Measurements from ENCODE around the gene SNAP91. TPM values are rescaled to one million over a fixed set of nuclear protein-coding genes. Genes with fewer than 3 reads are reported as not detected.

SNAP91 gene
- total RNA-seq, 4 donors from 2014 or later: 3.0 to 9.4 (median 6.4) TPM

DNA sequence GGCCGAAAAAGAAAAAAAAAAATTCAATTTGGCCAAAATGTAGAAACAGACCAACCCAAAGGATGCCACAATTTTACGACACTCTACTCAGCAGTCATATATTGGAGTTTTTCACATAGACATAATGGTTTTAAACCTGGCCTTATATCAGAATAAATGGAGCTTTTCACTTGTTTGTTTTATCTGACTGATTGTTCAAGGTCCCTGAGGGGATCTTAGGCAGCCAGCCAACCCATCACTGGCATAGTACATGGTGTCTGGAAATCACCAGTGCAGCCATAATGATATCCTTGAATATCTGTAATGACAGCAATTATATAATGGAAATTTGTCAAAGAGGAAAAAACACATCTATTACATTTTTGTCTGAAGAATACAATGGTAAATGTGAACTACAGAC lies 99.7 kb downstream of the SNAP91 start:
- no peaks in the 10 kb centered on the region for H3K36me3 ChIP-seq
- ATAC-seq: no peak
- no peaks in the 10 kb centered on the region for H3K4me1 ChIP-seq
- no peak overlapping the region for H3K27ac ChIP-seq
- no peaks in the 10 kb centered on the region for H3K9me3 ChIP-seq
- H3K27me3 ChIP-seq: no peaks in the 10 kb centered on the region
- TF ChIP-seq POLR2A (IDR thresholded peaks at IDR 0.05) (no peak), EP300 (IDR thresholded peaks at IDR 0.05) (no peak), POLR2AphosphoS5 (IDR thresholded peaks at IDR 0.05) (no peak)
- TF ChIP-seq, protein P1, sequence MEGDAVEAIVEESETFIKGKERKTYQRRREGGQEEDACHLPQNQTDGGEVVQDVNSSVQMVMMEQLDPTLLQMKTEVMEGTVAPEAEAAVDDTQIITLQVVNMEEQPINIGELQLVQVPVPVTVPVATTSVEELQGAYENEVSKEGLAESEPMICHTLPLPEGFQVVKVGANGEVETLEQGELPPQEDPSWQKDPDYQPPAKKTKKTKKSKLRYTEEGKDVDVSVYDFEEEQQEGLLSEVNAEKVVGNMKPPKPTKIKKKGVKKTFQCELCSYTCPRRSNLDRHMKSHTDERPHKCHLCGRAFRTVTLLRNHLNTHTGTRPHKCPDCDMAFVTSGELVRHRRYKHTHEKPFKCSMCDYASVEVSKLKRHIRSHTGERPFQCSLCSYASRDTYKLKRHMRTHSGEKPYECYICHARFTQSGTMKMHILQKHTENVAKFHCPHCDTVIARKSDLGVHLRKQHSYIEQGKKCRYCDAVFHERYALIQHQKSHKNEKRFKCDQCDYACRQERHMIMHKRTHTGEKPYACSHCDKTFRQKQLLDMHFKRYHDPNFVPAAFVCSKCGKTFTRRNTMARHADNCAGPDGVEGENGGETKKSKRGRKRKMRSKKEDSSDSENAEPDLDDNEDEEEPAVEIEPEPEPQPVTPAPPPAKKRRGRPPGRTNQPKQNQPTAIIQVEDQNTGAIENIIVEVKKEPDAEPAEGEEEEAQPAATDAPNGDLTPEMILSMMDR (IDR thresholded peaks at IDR 0.05): no peak
- H3K4me3 ChIP-seq: no peak overlapping the region
- WGBS, 2 donors (ENCODE audit: low coverage in 1 of 2): 72 to 90% methylated on average over 2 of the region's 2 CpGs

DNA sequence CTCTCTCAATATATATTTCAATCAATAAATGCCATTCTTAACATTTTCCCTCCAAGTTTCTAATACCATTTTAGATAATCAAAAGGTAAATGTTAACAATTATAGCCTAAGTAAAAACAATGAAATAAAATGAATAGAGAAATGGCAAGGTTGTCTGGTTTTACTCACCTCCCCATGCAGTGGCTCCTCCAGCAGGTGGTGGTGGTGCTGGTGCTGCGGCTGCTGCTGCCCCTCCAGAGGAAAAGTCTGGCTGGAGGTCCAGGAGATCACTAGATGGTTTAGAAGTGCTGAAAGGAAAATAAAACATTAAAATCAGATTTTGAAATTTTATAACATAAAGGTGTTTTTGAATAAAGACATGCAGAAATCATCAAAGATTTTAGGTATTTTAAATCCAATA lies 103.4 kb downstream of the SNAP91 start:
- 93% methylated on average over 1 of the region's 1 CpG; no CpG with 5 or more reads in 1 of the 2 donors for whole genome bisulfite sequencing, 2 donors (ENCODE audit: low coverage in 1 of 2)
- no peak overlapping the region for H3K4me3 ChIP-seq

DNA sequence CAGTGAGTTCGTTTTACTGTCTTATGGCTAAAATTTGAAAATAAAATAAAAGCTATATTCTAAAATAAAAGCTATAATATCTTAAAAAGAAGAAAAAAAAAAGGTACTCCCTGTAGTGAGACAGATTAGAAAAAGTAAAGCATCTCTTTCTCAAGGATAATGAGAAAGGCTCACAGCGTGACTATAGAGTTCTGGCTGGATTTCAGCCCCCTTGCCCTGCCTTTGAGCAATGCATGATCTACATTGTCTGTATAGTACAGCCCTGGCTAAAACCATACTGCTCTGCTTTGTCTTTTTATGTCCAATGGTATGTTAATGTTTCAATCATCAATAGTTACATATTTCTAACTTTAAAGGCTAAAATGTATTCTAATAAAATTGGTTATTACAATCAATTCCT lies 105.3 kb downstream of the SNAP91 start:
- Histone ChIP-seq H3K27ac (no peak overlapping the region), H3K36me3 (no peaks in the 10 kb centered on the region), H3K4me3 (no peak overlapping the region), H3K4me1 (no peaks in the 10 kb centered on the region), H3K9me3 (no peaks in the 10 kb centered on the region), H3K27me3 (no peaks in the 10 kb centered on the region)
- no peak for ATAC-seq
- WGBS, 2 donors (ENCODE audit: low coverage in 1 of 2): 93 to 95% methylated on average over 2 of the region's 2 CpGs
- TF ChIP-seq EP300 (IDR thresholded peaks at IDR 0.05): no peak
- TF ChIP-seq, protein P1 (IDR thresholded peaks at IDR 0.05): no peak
- no peak for TF ChIP-seq POLR2AphosphoS5 (IDR thresholded peaks at IDR 0.05)
- TF ChIP-seq POLR2A (IDR thresholded peaks at IDR 0.05): no peak

More for the DNA sequence above, 103.4 kb downstream of the SNAP91 start:
- Histone ChIP-seq H3K4me1 (no peaks in the 10 kb centered on the region), H3K36me3 (no peaks in the 10 kb centered on the region), H3K27ac (no peak overlapping the region), H3K9me3 (no peaks in the 10 kb centered on the region), H3K27me3 (no peaks in the 10 kb centered on the region)
- TF ChIP-seq, protein P1 (IDR thresholded peaks at IDR 0.05): no peak
- TF ChIP-seq EP300 (IDR thresholded peaks at IDR 0.05) (no peak), POLR2AphosphoS5 (IDR thresholded peaks at IDR 0.05) (no peak), POLR2A (IDR thresholded peaks at IDR 0.05) (no peak)
- no peak for ATAC-seq

DNA sequence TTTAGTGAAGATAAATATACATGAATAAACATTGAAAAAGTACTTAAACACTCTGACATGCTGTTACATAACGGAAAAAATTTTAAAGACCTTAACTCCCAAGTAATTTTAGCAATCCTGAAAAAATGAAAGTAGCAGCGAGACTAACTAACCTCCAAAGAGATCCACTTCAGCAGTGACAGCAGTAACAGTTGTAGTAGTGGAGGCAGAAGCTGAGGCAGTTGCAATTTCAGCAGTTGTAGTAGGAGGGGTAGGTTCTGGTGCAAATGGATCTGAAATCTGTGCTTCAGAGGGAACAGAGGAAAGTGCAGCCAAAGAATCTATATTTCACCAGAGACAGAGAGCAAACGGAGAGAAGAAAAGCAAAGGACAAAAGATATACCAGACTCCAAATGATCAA lies 107.8 kb downstream of the SNAP91 start:
- no peak for ATAC-seq
- Histone ChIP-seq H3K36me3 (no peaks in the 10 kb centered on the region), H3K27ac (no peak overlapping the region), H3K4me3 (no peak overlapping the region), H3K4me1 (no peaks in the 10 kb centered on the region), H3K9me3 (no peaks in the 10 kb centered on the region), H3K27me3 (no peaks in the 10 kb centered on the region)
- WGBS, 2 donors (ENCODE audit: low coverage in 1 of 2): 29 to 45% methylated on average over 3 of the region's 3 CpGs
- TF ChIP-seq EP300 (IDR thresholded peaks at IDR 0.05): no peak
- TF ChIP-seq, protein P1 (IDR thresholded peaks at IDR 0.05): no peak
- TF ChIP-seq POLR2A (IDR thresholded peaks at IDR 0.05): no peak
- no peak for TF ChIP-seq POLR2AphosphoS5 (IDR thresholded peaks at IDR 0.05)

DNA sequence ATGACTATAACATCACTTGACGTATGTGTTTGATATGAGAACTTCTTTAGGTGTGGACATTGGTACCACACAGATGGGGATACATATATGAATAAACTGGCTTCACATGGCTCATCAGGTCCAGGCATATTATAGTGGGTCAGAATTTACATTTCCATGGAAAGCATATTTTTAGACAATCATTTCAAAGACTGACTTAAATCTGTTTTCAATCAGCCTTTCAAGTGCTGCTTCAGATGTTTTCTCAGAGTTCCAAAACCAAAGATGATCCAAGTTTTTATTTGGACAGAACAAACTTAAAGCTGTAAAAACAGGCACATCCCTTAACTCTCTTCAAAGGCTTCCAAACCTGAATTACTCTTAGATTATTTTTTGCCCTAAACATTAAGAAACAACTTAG lies 108.4 kb downstream of the SNAP91 start:
- no peak for TF ChIP-seq EP300 (IDR thresholded peaks at IDR 0.05)
- TF ChIP-seq POLR2AphosphoS5 (IDR thresholded peaks at IDR 0.05): no peak
- TF ChIP-seq POLR2A (IDR thresholded peaks at IDR 0.05): no peak
- TF ChIP-seq, protein P1 (IDR thresholded peaks at IDR 0.05): no peak
- Histone ChIP-seq H3K9me3 (no peaks in the 10 kb centered on the region), H3K4me1 (no peaks in the 10 kb centered on the region), H3K27ac (no peak overlapping the region), H3K27me3 (no peaks in the 10 kb centered on the region), H3K36me3 (no peaks in the 10 kb centered on the region), H3K4me3 (no peak overlapping the region)
- no peak for ATAC-seq
- WGBS, 2 donors (ENCODE audit: low coverage in 1 of 2): 92 to 100% methylated on average over 1 of the region's 1 CpG
